Measurements from ENCODE around the gene ALPG. TPM values are rescaled to one million over a fixed set of nuclear protein-coding genes. Genes with fewer than 3 reads are reported as not detected.
"Not testable (repeated sequence)": the region's sequence is repeated elsewhere in the genome, so short reads cannot be mapped to it uniquely, and the experiment has no call there.

ALPG gene
- total RNA-seq, 1 donor from 2014 or later, result not detected

DNA sequence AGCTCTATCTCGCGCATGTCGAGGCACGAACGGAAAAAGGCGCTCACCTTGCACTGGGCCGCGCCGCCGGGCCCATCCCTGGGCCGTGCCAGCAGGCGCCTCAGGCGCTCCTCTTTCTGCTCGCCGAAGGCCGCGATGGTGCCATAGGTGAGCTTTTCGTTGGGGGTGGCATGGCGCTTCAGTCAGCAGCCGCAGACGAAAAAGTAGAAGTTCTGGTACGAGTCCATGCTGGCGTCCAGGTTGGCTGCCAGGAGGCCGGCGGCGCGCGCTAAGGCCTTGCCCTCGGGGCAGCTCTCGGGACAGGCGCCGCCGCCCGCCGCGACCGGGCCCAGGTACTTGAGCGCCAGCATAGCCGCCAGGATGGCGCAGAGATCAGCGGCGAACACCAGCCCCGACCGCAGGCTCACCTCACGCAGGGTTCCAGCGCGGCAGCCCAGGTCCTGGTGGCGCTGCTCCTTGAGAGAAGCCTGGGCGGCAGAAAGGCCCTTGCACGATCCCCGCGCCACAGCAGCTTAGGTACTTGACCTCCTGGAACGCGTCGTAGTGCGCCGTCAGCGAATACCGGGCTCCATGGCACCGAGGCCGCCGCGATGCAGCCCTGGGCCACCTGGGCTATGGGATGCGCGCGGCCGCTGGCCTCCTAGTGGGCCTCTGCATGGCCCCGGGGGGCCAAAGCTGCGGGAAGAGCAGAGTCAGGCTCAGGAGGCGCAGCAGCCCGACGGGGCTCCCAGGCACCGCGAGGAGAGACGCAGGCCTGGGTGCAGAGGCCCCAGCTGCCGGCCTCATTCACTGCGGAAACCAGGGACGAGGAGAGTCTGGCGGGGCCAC, 12.8 kb downstream of the ALPG start:
- DNase-seq (ENCODE audit: low spot score), result no peak

DNA sequence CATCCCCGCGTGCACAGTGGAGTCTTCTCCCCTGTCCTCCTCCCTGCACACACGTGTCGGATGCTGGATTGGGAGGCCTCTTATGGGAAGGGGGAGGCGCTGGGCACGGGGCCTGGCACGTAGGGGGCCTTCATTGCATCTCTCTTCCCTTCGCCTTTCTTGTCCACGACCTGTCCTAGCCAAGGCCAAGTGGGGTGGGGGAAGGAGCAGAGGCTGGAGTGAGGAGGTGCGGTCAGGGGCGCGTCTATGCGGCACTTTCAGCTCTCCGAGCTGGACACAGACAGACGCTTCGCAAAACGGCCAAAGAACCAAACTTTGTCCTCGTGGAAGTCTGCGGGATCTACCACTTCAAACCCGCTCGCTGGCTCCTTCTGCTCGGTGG, 13.4 kb downstream of the ALPG start:
- no peak for DNase-seq (ENCODE audit: low spot score)

DNA sequence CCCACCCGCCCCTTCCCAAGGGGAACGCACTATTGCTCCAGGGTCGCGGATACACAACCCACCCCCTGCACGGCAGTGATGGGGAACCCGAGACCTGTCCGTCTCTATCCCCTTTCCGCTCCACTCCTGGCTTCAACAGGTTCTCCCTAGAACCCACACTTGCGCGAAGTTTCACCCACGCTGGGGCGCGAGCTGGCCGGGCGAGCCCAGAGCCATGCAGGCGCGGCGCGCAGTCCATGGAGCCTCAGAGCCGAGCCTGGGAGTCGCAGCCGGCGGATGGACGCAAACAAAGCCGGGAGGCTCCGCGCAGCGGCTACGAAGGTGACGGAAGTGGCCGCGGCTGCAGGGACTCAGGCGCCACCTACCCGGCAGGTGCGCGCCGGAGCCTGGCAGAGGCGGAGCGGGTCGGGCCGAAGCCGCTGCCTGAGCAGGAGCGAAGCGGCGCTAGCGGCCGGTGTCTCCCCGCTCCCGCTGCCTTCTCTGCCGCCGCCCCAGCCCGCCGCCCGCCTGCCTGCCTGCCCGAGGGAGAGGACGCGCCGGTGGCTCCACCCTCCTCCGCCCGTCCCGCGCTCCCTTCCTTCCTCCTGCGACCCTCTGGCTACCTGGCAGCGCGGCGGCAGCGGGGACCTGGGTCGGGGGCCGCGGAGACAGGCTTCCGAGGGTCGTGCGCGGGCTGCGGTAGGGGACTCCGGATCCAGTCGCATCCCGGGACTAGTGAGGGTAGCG, 14.0 kb downstream of the ALPG start:
- peak; percentile 56 for DNase-seq (ENCODE audit: low spot score)

DNA sequence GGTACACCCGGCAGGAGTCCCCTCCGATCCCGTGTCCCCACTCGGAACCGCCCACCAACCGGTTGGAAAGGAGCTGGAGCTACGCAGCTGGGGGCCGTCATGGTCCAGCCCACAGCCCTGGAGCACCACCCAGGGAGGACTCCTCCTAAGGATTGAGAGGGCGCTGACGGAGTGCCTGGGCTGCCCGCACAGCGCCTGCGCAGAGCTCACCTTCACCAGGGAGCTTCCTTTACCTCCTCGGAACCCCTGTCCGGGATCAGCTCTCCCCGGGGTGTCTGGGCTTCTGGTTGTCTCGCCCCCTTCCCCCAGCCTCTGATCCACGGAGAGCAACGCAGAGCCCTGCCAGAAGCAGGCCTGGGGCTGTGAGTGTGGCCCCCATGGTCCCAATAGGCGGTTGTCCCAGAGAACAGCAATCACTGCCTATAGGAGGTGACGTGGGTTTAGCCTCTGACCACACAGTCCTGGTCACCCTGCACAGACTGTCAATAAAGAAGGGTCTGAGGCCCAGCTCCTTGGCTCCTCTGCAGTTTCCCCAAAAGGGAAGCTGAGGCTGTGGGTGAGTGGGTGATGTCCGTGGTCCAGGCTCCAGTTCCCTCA, 14.6 kb downstream of the ALPG start:
- DNase-seq (ENCODE audit: low spot score), result no peak

DNA sequence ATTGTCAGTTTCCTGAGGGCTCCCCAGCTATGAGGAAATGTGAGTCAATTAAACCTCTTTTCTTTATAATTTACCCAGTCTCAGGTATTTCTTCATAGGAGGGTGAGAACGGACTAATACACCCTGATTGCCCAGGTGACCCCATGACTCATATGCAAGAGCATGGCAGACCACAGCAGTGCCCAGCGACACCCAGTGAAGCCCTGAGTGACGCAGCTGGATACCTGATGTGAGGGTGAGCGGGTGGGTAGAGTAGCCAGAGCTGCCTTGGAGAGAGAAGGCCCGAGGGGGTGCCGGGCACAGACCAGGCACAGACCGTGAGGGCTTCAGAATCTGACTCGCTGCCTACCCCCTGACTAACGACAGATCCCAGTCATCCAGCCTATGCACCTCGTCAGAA, 15.4 kb downstream of the ALPG start:
- no peak for DNase-seq (ENCODE audit: low spot score)

DNA sequence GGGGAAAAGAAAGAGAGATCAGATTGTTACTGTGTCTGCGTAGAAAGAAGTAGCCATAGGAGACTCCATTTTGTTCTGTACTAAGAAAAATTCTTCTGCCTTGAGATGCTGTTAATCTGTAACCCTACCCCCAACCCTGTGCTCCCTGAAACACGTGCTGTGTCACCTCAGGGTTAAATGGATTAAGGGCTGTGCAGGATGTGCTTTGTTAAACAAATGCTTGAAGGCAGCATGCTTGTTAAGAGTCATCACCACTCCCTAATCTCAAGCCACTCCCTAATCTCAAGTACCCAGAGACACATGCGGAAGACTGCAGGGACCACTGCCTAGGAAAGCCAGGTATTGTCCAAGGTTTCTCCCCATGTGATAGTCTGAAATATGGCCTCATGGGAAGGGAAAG, 16.4 kb downstream of the ALPG start:
- DNase-seq (ENCODE audit: low spot score), result not testable (repeated sequence)

DNA sequence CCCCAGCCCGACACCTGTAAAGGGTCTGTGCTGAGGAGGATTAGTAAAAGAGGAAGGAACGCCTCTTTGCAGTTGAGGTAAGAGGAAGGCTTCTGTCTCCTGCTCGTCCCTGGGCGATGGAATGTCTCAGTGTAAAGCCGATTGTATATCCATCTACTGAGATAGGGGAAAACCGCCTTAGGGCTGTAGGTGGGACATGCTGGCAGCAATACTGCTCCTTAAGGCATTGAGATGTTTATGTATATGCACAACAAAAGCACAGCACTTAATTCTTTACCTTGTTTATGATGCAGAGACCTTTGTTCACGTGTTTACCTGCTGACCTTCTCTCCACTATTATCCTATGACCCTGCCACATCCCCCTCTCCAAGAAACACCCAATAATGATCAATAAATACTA, 16.8 kb downstream of the ALPG start:
- DNase-seq (ENCODE audit: low spot score), result not testable (repeated sequence)

DNA sequence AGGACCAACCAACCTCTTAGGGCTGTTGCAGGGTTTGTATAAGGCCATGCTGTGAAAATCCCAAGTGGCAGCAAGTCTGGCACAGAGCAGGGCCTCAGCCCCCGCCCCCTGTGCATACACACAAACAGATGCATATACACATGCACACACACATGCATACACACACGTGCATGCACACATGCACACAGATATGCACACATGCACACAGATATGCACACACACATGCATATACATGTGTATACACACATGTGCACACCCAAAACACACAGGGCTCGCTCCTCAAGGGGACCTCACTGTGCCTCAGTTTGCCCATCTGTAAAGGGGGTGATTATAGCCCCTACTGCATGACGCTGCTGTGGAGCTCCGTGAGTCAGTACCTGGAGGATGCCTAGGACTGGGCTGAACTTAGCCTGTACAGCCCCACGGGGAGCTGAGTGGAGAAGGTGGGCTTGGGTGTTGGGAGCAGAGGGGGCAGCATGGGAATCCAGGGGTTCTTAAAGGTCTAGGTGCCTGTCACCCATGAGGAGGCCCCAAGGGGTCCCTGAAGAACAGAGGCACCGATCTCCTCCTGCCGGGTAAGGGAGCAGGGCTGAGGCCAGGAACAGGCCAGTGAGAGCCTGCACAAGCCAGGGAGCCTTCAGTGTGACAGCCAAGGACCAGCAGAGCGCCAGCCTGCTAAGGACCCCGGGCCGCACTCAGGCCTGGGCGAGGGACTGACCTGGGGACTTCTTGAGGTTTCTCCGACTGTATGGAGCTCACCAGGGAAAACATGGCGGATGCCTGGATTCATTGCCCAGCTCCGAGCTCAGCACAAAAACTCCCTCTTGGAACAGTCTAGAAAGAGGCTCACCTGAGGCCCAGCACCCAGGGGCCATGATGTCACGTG, 25.3 kb downstream of the ALPG start:
- DNase-seq (ENCODE audit: low spot score), result no peak

DNA sequence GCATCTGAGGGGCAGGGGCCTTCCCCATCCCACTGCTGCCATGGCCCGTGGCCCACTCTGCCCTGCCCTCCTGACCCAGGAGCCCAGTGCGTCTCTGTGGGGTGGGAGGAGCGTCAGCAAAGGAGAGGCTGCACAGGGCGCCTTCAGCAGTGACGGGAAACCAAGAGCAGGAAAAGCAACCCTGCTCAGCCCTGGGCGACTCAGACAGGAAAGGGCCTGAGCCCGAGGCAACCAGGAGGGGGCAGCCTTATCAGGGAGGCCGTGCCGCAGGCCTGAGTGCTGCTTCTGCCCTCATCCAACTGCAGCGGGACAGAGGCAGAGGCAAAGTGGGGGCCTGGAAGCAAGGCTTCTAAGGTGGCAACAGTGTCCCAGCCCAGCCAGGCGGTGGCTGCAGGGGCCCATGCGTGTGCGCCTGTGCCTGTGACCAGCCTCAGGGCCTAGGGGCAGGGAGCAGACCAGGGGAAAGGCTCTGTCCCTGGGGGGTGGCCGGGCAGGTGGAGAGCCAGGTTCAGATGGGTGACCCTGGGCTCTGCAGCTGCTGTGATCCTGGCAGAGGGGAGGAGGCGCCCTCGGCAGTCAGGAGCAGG, 26.0 kb downstream of the ALPG start:
- no peak for DNase-seq (ENCODE audit: low spot score)

DNA sequence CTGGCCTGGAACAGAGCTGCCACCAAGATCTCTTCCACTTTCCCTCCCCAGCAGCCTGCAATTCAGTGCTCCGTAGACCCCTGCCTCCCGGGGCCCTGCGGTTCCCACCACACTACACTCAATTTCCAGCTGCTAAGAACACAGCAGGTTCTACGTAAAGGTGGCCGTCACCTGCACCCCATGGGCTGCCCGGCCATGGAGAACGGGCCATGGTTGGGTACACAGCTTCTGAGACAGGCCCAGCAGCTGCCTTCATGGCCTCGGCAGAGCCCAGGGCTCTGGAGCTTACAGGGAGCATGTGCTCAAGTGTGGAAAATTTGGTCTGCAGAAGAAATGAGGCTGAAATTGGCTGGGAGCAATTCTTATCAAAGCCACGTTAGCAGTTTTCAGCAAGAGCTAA, 27.0 kb downstream of the ALPG start:
- not testable (repeated sequence) for DNase-seq (ENCODE audit: low spot score)

DNA sequence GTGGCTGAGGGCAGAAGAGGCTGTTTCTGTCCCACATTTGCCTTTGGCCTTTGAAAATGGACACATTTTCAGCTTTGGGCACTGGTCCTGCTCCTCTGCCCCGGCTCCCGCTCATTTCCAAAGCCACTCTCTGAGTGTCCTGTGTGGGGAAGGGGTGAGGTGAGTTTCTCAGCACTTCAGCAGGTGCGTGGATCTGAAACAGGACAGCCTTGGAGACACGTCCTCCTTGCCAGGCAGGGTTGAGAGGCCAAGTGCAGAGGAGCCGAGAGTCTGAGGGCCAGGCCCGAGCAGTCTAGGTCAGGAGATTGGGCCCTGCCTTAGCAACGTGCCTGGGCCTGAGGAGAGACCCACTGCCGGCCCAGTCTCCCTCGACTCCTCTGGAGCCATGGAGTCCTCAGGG, 27.4 kb downstream of the ALPG start:
- no peak for DNase-seq (ENCODE audit: low spot score)

DNA sequence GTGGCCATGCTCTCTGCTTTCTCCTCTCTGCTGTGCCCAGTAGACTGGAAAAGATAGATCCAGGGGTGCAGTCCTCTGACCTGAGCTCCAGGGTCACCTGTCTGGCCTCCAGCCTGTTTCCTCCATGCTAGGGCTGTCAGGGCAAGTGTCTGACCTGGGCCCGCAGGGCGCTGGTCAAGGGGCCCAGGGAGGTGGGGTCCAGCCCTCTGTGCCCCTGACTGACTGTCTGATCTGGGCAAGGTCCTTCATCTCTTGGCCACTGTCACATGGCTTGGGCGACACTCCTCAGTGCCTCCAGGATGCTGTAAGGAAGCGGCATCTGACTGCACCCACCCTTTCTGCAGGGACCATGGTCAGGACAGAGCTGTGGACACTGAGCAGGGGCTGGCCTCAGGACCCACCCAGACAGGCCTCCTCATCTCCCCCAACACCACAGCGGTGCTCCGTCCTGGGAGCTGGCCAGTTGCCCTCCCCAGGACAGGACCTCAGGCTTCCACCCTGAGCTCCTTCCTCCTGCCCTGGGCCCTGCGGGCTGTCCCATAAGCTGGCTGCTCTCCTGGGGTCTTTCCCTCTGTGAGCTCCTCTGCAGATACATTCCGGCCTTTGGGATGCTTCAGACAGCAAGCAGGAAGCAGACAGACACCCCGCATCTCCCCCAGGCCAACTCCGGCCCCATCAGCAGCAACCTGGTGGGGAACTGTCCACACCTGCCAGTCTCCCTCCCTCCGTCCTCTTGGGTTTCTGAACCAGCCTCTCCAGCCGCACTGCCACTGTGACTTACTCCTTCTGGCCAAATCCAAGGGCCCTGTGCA, 28.1 kb downstream of the ALPG start:
- no peak for DNase-seq (ENCODE audit: low spot score)

DNA sequence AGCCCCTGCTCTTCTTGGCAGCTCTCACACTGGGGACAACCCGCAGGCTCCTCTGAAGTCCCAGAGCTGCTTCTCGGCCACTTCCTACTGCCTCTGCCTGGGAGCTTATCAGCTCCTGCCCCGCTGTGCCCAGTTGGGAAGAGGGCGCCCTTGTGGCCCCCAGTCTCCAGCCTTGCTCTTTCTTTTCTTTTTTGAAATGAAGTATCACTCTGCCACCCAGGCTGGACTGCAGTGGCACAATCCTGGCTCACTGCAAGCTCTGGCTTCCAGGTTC, 28.7 kb downstream of the ALPG start:
- DNase-seq (ENCODE audit: low spot score), result no peak

DNA sequence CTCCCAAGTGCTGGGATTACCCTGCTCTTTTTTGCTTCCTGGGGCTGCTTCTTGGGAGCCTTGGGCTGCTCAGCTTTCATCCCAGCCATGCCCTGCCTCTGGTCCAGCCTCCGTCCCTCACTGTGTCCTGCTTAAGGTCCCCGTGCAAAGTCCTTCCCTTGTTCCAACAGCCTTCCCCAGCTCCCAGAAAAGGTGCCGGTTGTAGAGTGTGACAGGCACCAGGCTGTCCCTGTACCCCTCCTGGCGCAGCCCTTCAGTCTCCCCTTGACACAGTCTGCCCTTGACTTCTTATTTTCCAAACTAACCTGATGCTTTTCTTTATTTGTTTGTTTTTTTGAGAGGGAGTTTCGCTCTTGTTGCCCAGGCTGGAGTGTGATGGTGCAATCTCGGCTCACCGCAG, 29.2 kb downstream of the ALPG start:
- DNase-seq (ENCODE audit: low spot score), result no peak

DNA sequence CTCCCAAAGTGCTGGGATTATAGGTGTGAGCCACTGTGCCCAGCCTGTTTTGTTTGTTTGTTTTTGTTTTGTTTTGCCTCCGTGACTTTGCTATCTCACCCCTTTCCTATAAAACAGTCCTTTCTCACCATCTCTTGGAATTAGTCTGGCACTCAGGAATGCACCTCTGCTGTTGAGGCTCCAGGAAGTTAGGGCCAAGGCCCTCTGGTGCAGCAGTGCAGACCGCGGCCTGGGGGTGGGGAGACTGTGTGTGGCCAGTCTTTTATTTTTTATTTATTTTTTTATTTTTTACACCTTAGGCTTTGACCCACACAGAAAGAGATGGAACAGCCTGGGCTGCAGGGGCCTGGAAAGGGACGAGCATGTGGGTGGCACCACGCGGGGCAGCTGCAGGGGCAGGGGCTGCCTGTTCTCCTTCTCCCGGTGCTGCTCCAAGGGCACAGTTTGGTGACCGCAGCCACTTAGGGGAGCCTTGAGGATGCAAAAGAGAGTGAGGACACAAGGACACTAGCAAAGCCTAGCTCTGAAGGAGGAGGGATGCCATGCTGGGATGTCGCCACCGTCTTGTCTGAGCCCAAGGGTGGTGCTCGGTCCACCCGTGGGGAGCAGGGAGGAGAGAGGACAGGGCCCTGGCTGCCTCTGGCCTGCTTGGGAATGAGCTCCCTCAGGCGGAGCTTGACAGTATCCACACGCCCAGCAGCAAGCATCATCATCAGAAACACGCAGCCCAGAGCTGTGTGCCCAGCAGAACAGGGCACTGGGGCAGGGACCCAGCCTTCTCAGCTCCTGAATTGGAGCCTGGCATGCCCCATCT, 29.9 kb downstream of the ALPG start:
- no peak for DNase-seq (ENCODE audit: low spot score)

DNA sequence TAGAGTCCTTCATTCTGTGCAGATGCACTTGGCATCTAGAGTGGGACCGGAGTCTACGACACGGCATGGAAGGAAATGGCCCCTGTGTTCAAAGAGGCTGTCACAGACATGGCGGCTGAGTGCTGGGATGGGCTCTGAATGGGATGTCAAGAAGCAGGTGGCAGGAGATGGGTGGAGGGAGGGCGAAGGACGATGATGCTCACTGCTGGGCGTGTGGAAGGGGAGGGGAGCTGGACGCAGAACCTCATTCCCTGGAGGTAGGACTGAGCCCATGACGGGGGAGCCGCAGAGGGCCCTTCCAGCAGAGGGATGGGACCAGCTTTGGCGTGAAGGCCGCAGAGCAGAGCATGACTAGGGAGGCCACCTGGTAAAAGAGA, 30.5 kb downstream of the ALPG start:
- DNase-seq (ENCODE audit: low spot score), result no peak

DNA sequence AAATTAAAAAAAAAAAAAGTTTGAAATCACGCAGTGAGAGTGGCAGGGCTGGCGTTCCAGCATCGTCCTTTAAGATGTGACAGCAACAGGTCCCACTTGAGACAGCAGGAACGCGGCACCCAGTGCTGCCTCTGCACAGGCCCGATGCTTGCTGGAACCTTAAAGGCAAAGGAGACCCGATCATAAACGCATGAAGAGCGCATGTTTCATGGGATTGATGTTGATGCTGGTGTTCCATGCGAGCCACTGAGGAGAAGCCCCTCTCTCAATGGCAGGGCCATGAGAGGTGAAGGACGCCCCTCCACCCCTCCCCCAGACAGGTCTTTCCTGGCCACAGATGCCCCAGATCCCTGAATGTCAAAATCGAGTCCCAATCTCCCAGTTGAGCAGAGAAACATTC, 31.4 kb downstream of the ALPG start:
- DNase-seq (ENCODE audit: low spot score), result no peak

DNA sequence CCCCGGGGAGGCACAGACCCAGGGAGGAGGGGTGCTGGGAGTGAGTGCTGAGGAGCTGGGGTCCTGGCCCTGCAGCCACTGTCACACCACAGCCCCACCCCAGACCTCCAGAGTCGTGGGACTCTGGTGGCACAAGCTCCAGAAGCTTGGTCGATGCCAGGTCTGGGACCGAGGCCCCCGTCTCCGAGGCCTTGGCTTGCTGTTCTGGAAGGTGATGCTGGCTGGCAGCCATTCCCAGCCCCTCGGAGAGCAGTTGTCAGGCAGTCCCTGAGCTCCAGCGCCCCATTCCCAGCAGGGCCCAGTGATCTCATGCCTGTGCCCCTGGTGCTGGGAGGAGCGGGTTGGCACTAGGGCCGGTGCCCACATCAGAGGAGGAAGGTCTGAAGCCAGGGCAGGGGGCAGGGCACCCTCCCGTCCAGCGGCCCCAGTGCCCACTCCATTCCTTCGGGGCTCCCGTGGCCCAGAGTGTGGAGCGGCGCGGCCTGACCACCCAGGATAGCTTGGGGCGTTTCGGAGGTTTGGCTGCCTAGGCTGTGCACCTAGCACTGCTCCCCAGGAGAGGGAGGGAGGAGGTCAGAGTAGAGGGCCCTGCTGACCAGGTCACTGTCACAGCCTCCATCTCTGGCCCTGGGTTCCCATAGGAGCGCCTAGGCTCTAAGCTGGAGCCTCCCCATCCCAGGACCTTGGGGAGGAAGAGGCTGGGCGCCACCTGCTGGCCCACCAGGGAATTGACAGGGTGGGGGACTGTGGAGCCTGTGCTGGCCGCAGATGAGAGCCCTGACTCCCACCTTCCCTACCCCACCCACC, 32.5 kb downstream of the ALPG start:
- no peak for DNase-seq (ENCODE audit: low spot score)

DNA sequence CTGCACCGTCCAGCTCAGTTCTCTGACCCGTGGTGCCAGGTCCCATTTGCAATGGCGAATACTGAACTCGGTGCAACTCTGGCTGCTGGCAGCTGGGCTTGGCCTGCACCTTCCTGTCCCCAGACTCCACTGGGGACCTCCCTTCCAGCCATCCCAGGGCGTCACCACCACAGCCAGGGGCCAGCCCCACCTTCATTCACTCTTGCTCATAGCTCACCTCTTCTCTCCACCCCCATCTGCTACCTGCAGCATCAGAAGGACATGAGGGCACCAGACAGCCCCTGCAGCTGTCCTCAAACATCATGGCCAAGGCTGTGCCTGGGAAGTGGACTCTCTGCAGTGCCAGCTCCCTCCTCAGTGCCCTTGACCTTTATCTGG, 33.1 kb downstream of the ALPG start:
- DNase-seq (ENCODE audit: low spot score), result no peak
